Measurements from ENCODE around the gene MYLK. TPM values are rescaled to one million over a fixed set of nuclear protein-coding genes. Genes with fewer than 3 reads are reported as not detected.

The MYLK gene
- total RNA-seq, 4 donors from 2014 or later = 32.0 to 81.2 (median 61.5) TPM

GRCh38 chr3:123568875-123569274 lies 315.3 kb downstream of the MYLK start:
- H3K4me1 ChIP-seq = peaks cover 0 to 5% (median 0%) of the 10 kb centered on the region in 4 donors
- no peaks in the 10 kb centered on the region for H3K9me3 ChIP-seq
- no peaks in the 10 kb centered on the region for H3K27me3 ChIP-seq
- no peak overlapping the region for H3K4me3 ChIP-seq
- no peak overlapping the region for H3K27ac ChIP-seq
- H3K36me3 ChIP-seq = peaks cover 0 to 33% (median 0%) of the 10 kb centered on the region in 3 donors
- DNase-seq (ENCODE audit: low spot score in 2 of 2) = no peak
- TF ChIP-seq CTCF (IDR thresholded peaks at IDR 0.05) (no peak), POLR2A (IDR thresholded peaks at IDR 0.05) (no peak), EP300 (IDR thresholded peaks at IDR 0.05) (no peak)

- H3K27me3 ChIP-seq = no peaks in the 10 kb centered on the region
- H3K4me1 ChIP-seq = peaks cover 0 to 5% (median 0%) of the 10 kb centered on the region in 4 donors
- WGBS, 2 donors = 75 to 77% methylated on average over 7 of the region's 7 CpGs
- no peaks in the 10 kb centered on the region for H3K9me3 ChIP-seq
- H3K36me3 ChIP-seq = peaks cover 0 to 30% (median 0%) of the 10 kb centered on the region in 3 donors
- DNase-seq (ENCODE audit: low spot score in 2 of 2) = no peak
- no peak overlapping the region for H3K4me3 ChIP-seq
- no peak for TF ChIP-seq POLR2A (IDR thresholded peaks at IDR 0.05)
- TF ChIP-seq CTCF (IDR thresholded peaks at IDR 0.05) = no peak
- TF ChIP-seq EP300 (IDR thresholded peaks at IDR 0.05) = no peak
- H3K27ac ChIP-seq = no peak overlapping the region
Measured at GRCh38 chr3:123568034-123568433, 316.1 kb downstream of the MYLK start.

- TF ChIP-seq EP300 (IDR thresholded peaks at IDR 0.05) (no peak), CTCF (IDR thresholded peaks at IDR 0.05) (no peak), POLR2A (IDR thresholded peaks at IDR 0.05) (no peak)
Measured at GRCh38 chr3:123564056-123564455, 320.1 kb downstream of the MYLK start.

DNA sequence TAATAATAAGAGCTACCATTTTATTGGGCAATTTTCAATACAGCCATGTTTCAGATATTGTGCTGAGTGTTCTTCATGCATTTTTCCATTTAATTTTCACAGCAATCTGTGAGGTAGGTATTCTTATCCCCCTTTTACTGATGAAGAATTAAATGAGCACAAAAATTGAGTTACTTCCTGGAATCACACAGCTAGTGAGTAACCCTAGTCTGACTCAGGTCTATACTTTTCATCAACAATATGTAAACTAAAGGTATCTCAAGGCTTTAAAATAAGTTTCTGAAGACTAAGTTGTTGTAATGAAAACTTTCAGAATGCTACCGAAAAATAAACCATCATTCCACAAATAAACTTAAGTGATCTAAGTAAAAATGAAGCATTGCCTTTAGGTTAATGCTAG lies 321.6 kb downstream of the MYLK start:
- Histone ChIP-seq H3K27ac (no peak overlapping the region), H3K27me3 (no peaks in the 10 kb centered on the region), H3K4me1 (peaks cover 0 to 3% (median 0%) of the 10 kb centered on the region in 4 donors), H3K9me3 (no peaks in the 10 kb centered on the region), H3K36me3 (peaks cover 0 to 26% (median 0%) of the 10 kb centered on the region in 3 donors), H3K4me3 (no peak overlapping the region)
- 90% methylated on average over 1 of the region's 1 CpG for WGBS, 2 donors
- TF ChIP-seq EP300 (IDR thresholded peaks at IDR 0.05) (no peak), CTCF (IDR thresholded peaks at IDR 0.05) (no peak), POLR2A (IDR thresholded peaks at IDR 0.05) (no peak)
- DNase-seq (ENCODE audit: low spot score in 2 of 2) = no peak

More at GRCh38 chr3:123564056-123564455, 320.1 kb downstream of the MYLK start:
- Histone ChIP-seq H3K4me1 (peaks cover 0 to 5% (median 0%) of the 10 kb centered on the region in 4 donors), H3K27ac (no peak overlapping the region), H3K4me3 (no peak overlapping the region), H3K9me3 (no peaks in the 10 kb centered on the region), H3K36me3 (peaks cover 0 to 26% (median 0%) of the 10 kb centered on the region in 3 donors), H3K27me3 (no peaks in the 10 kb centered on the region)
- no peak for DNase-seq (ENCODE audit: low spot score in 2 of 2)
- WGBS, 2 donors = 92 to 93% methylated on average over 6 of the region's 6 CpGs

- no peak for DNase-seq (ENCODE audit: low spot score in 2 of 2)
- no peak overlapping the region for H3K4me3 ChIP-seq
- H3K36me3 ChIP-seq = peaks cover 0 to 24% (median 0%) of the 10 kb centered on the region in 3 donors
- TF ChIP-seq CTCF (IDR thresholded peaks at IDR 0.05) (no peak), EP300 (IDR thresholded peaks at IDR 0.05) (no peak), POLR2A (IDR thresholded peaks at IDR 0.05) (no peak)
- H3K27ac ChIP-seq = no peak overlapping the region
- H3K4me1 ChIP-seq = peaks cover 0 to 3% (median 0%) of the 10 kb centered on the region in 4 donors
- no peaks in the 10 kb centered on the region for H3K9me3 ChIP-seq
- WGBS, 2 donors = 89 to 94% methylated on average over 2 of the region's 2 CpGs
- no peaks in the 10 kb centered on the region for H3K27me3 ChIP-seq
Measured at GRCh38 chr3:123561188-123561587, 322.9 kb downstream of the MYLK start.

Small RNA genes within 50 kb of the gene (small RNA-seq; reads per million reads assigned to genes)
- not detected for gene RF00392

Other genes with a start within 250 kb of the MYLK start
- gene CCDC14, start 76.9 kb upstream of the MYLK start, total RNA-seq = 10 to 100 TPM; 31.5 to 41.8 (median 39.9) TPM
- not detected for gene ROPN1, start 107.8 kb upstream of the MYLK start, total RNA-seq
- 10 to 100 TPM; 19.2 to 97.7 (median 49.4) TPM for gene KALRN, start 149.0 kb upstream of the MYLK start, total RNA-seq

Measured in tibial nerve (tissue), 4 donors.